Left lung (tissue), 10 donors: ENCODE measurements around the gene SLC16A12. TPM values are rescaled to one million over a fixed set of nuclear protein-coding genes. Genes with fewer than 3 reads are reported as not detected.

Experiments
- ATAC-seq: fragments of 200-7000 bp; cut with Tn5 transposase; one replicate; pipeline ENCODE4 v1.9.1; 2020; ENCODE audit warnings: moderate library complexity
- DNase-seq, 4 donors: peaks; one replicate each; pipeline ENCODE4 v3.0.0-alpha.2; 2013 to 2020
- H3K27ac ChIP-seq, 2 donors: fragments of 200-600 bp; sonication (generic) in 1 of 2; one replicate each; pipeline versions ENCODE4 v1.5.0 to v1.8.0; 2020 to 2021
- H3K27me3 ChIP-seq, 2 donors: fragments of 200-600 bp; sonication (generic) in 1 of 2; one replicate each; pipeline versions ENCODE4 v1.5.0 to v1.8.0; 2020 to 2021
- H3K36me3 ChIP-seq, 2 donors: fragments of 200-600 bp; sonication (generic) in 1 of 2; one replicate each; pipeline versions ENCODE4 v1.5.0 to v1.8.0; 2020 to 2021
- H3K4me1 ChIP-seq, 2 donors: fragments of 200-600 bp; one replicate each; pipeline ENCODE4 v1.8.0; 2021
- H3K4me3 ChIP-seq, 2 donors: fragments of 200-600 bp; sonication (generic) in 1 of 2; one replicate each; pipeline versions ENCODE4 v1.5.0 to v1.8.0; 2020 to 2021; ENCODE audit warnings: mild to moderate bottlenecking in 1 of 2
- H3K9me3 ChIP-seq, 2 donors: fragments of 200-600 bp; sonication (generic) in 1 of 2; one replicate each; pipeline versions ENCODE4 v1.5.0 to v1.8.0; 2020 to 2021
- intact Hi-C, 2 donors: fragments of 100-400 bp; cut with DNase I; formaldehyde crosslinking; loops; one replicate each; pipeline versions ENCODE4 v1.11.2 to v1.14.2; 2022
- polyA plus RNA-seq, 6 donors: library from polyadenylated mRNA; unstranded; fragments of 120-200 nt; gene quantifications; one replicate each; pipeline ENCODE4 v1.2.1, GENCODE V29; 2013; ENCODE audit not compliant: insufficient read length in 6 of 6
- total RNA-seq, 2 donors: library from RNA; stranded (reverse); fragmentation: NEBNext Ultra II Directional; extraction: Animal tissue kit (Norgen Biotek cat#: 25700); gene quantifications; one replicate each; pipeline ENCODE4 v1.2.1, GENCODE V29; 2021
- TF ChIP-seq, protein P1 (sequence below), 2 donors: fragments of 200-600 bp; sonication (generic) in 1 of 2; IDR thresholded peaks; one replicate each; pipeline versions ENCODE4 v1.5.0 to v1.8.0; 2021; ENCODE audit warnings: antibody characterized with exemption in 2 of 2
- donor health status: DM: no; HTN: yes; CAD: no.
- donor health status: DM: no; HTN: no; CAD: no.

SLC16A12 gene
- total and polyA plus RNA-seq, 8 donors: 0.90 to 6.3 (median 1.3) TPM

GRCh38 chr10:89515031-89515841 is 20.2 kb downstream of the SLC16A12 start:
- H3K27ac ChIP-seq: peak overlapping the region; percentile 54 to 60
- H3K4me3 ChIP-seq: no peak overlapping the region
- H3K9me3 ChIP-seq: no peaks in the 10 kb centered on the region
- DNase-seq: no peak
- peak; percentile 69 for ATAC-seq
- H3K27me3 ChIP-seq: no peaks in the 10 kb centered on the region
- intact Hi-C loops: no loop called here
- H3K36me3 ChIP-seq: no peaks in the 10 kb centered on the region
- TF ChIP-seq, protein P1, sequence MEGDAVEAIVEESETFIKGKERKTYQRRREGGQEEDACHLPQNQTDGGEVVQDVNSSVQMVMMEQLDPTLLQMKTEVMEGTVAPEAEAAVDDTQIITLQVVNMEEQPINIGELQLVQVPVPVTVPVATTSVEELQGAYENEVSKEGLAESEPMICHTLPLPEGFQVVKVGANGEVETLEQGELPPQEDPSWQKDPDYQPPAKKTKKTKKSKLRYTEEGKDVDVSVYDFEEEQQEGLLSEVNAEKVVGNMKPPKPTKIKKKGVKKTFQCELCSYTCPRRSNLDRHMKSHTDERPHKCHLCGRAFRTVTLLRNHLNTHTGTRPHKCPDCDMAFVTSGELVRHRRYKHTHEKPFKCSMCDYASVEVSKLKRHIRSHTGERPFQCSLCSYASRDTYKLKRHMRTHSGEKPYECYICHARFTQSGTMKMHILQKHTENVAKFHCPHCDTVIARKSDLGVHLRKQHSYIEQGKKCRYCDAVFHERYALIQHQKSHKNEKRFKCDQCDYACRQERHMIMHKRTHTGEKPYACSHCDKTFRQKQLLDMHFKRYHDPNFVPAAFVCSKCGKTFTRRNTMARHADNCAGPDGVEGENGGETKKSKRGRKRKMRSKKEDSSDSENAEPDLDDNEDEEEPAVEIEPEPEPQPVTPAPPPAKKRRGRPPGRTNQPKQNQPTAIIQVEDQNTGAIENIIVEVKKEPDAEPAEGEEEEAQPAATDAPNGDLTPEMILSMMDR (IDR thresholded peaks at IDR 0.05): no peak
- no peaks in the 10 kb centered on the region for H3K4me1 ChIP-seq

GRCh38 chr10:89513206-89513605 is 22.2 kb downstream of the SLC16A12 start:
- no peak overlapping the region for H3K27ac ChIP-seq
- intact Hi-C loops: no loop called here

DNA sequence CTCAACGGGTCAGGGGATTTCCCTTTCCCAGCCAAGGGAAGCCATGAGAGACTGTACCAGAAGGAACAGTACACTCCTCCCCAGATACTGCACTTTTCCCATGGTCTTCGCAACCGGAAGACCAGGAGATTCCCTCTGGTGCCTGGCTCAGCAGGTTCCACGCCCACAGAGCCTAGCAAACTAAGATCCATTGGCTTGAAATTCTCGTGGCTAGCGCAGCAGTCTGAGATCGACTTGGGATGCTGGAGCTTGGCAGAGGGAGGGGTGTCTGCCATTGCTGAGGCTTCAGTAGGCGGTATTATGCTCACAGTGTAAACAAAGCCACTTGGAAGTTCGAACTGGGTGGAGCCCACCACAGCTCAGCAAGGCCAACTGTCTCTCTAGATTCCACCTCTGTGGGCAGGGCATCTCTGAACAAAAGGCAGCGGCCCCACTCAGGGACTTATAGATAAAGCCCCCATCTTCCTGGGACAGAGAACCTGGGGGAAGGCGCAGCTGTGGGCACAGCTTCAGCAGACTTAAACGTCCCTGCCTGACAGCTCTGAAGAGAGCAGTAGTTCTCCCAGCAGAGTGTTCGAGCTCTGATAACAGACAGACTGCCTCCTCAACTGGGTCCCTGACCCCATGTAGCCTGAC is 29.6 kb downstream of the SLC16A12 start:
- TF ChIP-seq, protein P1 (IDR thresholded peaks at IDR 0.05): no peak
- intact Hi-C loops: no loop called here
- DNase-seq: no peak
- Histone ChIP-seq H3K27ac (no peak overlapping the region), H3K4me3 (no peak overlapping the region), H3K4me1 (no peaks in the 10 kb centered on the region), H3K27me3 (no peaks in the 10 kb centered on the region), H3K9me3 (no peaks in the 10 kb centered on the region), H3K36me3 (no peaks in the 10 kb centered on the region)
- no peak for ATAC-seq

More at GRCh38 chr10:89513206-89513605, 22.2 kb downstream of the SLC16A12 start:
- Histone ChIP-seq H3K4me3 (no peak overlapping the region), H3K4me1 (no peaks in the 10 kb centered on the region), H3K27me3 (no peaks in the 10 kb centered on the region), H3K9me3 (no peaks in the 10 kb centered on the region), H3K36me3 (no peaks in the 10 kb centered on the region)
- DNase-seq: no peak
- TF ChIP-seq, protein P1 (IDR thresholded peaks at IDR 0.05): no peak
- no peak for ATAC-seq

- no peak for ATAC-seq
- no peaks in the 10 kb centered on the region for H3K27me3 ChIP-seq
- no peaks in the 10 kb centered on the region for H3K36me3 ChIP-seq
- no peaks in the 10 kb centered on the region for H3K4me1 ChIP-seq
- intact Hi-C loops: no loop called here
- TF ChIP-seq, protein P1 (IDR thresholded peaks at IDR 0.05): no peak
- no peak for DNase-seq
- no peak overlapping the region for H3K27ac ChIP-seq
- no peak overlapping the region for H3K4me3 ChIP-seq
- H3K9me3 ChIP-seq: no peaks in the 10 kb centered on the region
Measured at GRCh38 chr10:89504691-89505090, 30.7 kb downstream of the SLC16A12 start.

DNA sequence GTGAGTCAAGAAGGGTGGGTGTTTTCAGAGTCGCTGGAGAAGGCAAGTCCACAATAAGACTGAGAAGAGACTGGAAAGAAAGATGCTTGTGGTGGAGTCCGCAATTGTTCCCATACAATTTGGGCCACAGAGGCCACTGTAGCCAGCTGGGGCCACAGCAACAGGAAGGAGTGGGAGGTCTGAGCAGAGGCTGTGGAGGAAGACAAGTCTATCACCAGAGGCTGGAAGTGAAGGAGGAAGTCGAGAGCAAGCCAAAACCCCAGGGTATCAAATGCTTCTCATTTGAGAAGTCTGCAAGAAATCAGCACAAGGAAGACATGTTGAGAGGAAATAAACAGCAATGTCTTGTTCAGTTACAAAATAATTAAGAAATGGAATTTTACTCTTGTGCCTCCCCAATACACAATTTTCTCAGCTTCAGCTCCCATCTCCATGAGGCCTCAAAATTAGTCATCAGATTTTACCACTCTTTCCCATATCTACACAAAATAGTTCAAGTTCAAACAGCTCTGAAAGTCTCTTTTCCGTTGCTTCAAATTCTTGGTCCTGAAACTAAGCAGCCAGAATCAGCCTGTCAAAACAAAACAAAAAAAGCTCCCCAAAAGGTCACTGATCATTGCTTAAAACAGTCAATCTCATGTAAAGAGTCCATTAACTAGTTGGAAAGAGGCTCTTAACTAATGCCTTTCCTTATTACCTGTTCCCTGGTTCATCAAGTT is 31.6 kb downstream of the SLC16A12 start:
- H3K9me3 ChIP-seq: no peaks in the 10 kb centered on the region
- no peak for ATAC-seq

More for the DNA sequence above, 31.6 kb downstream of the SLC16A12 start:
- TF ChIP-seq, protein P1 (IDR thresholded peaks at IDR 0.05): no peak
- DNase-seq: no peak
- Histone ChIP-seq H3K36me3 (no peaks in the 10 kb centered on the region), H3K4me3 (no peak overlapping the region), H3K4me1 (no peaks in the 10 kb centered on the region), H3K27me3 (no peaks in the 10 kb centered on the region), H3K27ac (peak overlapping the region in 1 of 2 donors; percentile 11)
- intact Hi-C loops: no loop called here
